B cell (primary cell): ENCODE data around the gene KIF1A. TPM values are rescaled to one million over a fixed set of nuclear protein-coding genes. Genes with fewer than 3 reads are reported as not detected.

Experiments used
- ATAC-seq: fragments of 200-7000 bp; cut with Tn5 transposase; one replicate; pipeline ENCODE4 v1.10.0; 2021; ENCODE audit warnings: low read depth, mild to moderate bottlenecking, moderate number of reproducible peaks, moderate library complexity
- CTCF ChIA-PET: fragments of 350-600 bp; sonication (Branson Sonifier 250); formaldehyde crosslinking; loops from one replicate; lab custom pipeline; 2021; ENCODE audit warnings: antibody characterized with exemption, inconsistent platforms; lab: Charles Lee
- POLR2A ChIA-PET: fragments of 350-600 bp; sonication (Branson Sonifier 250); formaldehyde crosslinking; loops from one replicate; lab custom pipeline; 2021; ENCODE audit warnings: antibody characterized with exemption; lab: Charles Lee
- DNase-seq: peaks from one replicate; pipeline ENCODE4 v3.0.0; 2013
- H2AFZ ChIP-seq: 2 replicates; pipeline ENCODE4 v1.6.1; 2012; ENCODE audit warnings: mild to moderate bottlenecking, low read depth, low read length; ENCODE audit not compliant: insufficient read depth, poor library complexity, severe bottlenecking
- H3K27ac ChIP-seq, 2 donors: 1 replicate in 1 of 2; 2 replicates in 1 of 2; pipeline ENCODE4 v1.5.1; 2012 to 2013; ENCODE audit warnings: low read length in 2 of 2, mild to moderate bottlenecking in 2 of 2, moderate library complexity in 1 of 2
- H3K27me3 ChIP-seq, 4 experiments: fragments of 200-600 bp in 1 of 4; sonication (generic) in 1 of 4; replicated peaks in 1 of 4; 1 replicate in 2 of 4; 2 replicates in 2 of 4; pipeline versions ENCODE4 v1.6.1 to v1.7.0; 2013 to 2016; ENCODE audit warnings: low read length in 3 of 4, mild to moderate bottlenecking in 2 of 4, mixed read lengths in 1 of 4, moderate library complexity in 1 of 4; ENCODE audit not compliant: insufficient read depth in 4 of 4, control insufficient read depth in 3 of 4; ENCODE audit errors: control extremely low read depth in 1 of 4
- H3K36me3 ChIP-seq, 2 experiments: replicated peaks in 1 of 2; 1 replicate in 1 of 2; 2 replicates in 1 of 2; pipeline versions ENCODE4 v1.6.1 to v1.7.1; 2013; ENCODE audit warnings: low read length in 1 of 2; ENCODE audit not compliant: insufficient read depth in 2 of 2, control insufficient read depth in 1 of 2; ENCODE audit errors: control extremely low read depth in 1 of 2, extremely low read depth in 1 of 2
- H3K4me1 ChIP-seq, 2 donors: fragments of 200-600 bp in 1 of 2; sonication (generic) in 1 of 2; 1 replicate in 1 of 2; 2 replicates in 1 of 2; pipeline versions ENCODE4 v1.5.1 to v1.6.1; 2013 to 2017; ENCODE audit warnings: low read length in 2 of 2; ENCODE audit not compliant: control insufficient read depth in 2 of 2, insufficient read depth in 2 of 2
- H3K4me2 ChIP-seq: replicated peaks from 2 replicates; pipeline ENCODE3; 2012; ENCODE audit warnings: mild to moderate bottlenecking, low read depth, low read length; ENCODE audit not compliant: poor library complexity, severe bottlenecking
- H3K4me3 ChIP-seq, 5 experiments: fragments of 200-600 bp in 1 of 5; sonication (generic) in 1 of 5; 1 replicate in 3 of 5; 2 replicates in 2 of 5; pipeline versions ENCODE4 v1.5.1 to v1.7.0; 2011 to 2016; ENCODE audit warnings: low read length in 4 of 5, mild to moderate bottlenecking in 4 of 5, low read depth in 2 of 5, control low read depth in 1 of 5, moderate library complexity in 1 of 5; ENCODE audit not compliant: insufficient read depth in 1 of 5; ENCODE audit errors: control extremely low read depth in 1 of 5, extremely low read depth in 1 of 5
- H3K79me2 ChIP-seq: fragments of 200-600 bp; sonication (generic); one replicate; pipeline ENCODE4 v1.6.0; 2016; ENCODE audit warnings: low read length; ENCODE audit not compliant: control insufficient read depth, insufficient read depth
- H3K9ac ChIP-seq: fragments of 200-600 bp; sonication (generic); 2 replicates; pipeline ENCODE4 v1.6.1; 2017; ENCODE audit warnings: mild to moderate bottlenecking, low read length, moderate library complexity
- H3K9me3 ChIP-seq, 3 donors: one replicate each; pipeline versions ENCODE4 v1.6.1 to v1.7.1; 2013; ENCODE audit warnings: low read length in 2 of 3; ENCODE audit not compliant: control insufficient read depth in 2 of 3, insufficient read depth in 1 of 3; ENCODE audit errors: control extremely low read depth in 1 of 3
- H4K20me1 ChIP-seq: 2 replicates; pipeline ENCODE4 v1.6.0; 2012; ENCODE audit warnings: mild to moderate bottlenecking, low read length; ENCODE audit not compliant: insufficient read depth, control insufficient read depth, poor library complexity, severe bottlenecking
- H3K27ac Mint-ChIP-seq: one replicate; pipeline ENCODE4 v1.8.0; 2021; ENCODE audit warnings: mixed read lengths
- H3K27me3 Mint-ChIP-seq: one replicate; pipeline ENCODE4 v1.8.0; 2021; ENCODE audit warnings: mixed read lengths
- H3K4me1 Mint-ChIP-seq: one replicate; pipeline ENCODE4 v1.8.0; 2021; ENCODE audit warnings: mixed read lengths
- H3K4me3 Mint-ChIP-seq: one replicate; pipeline ENCODE4 v1.8.0; 2021; ENCODE audit warnings: mixed read lengths
- H3K9me3 Mint-ChIP-seq: one replicate; pipeline ENCODE4 v1.8.0; 2022; ENCODE audit warnings: mixed read lengths; ENCODE audit not compliant: insufficient read depth
- EZH2 ChIP-seq: IDR thresholded peaks from 2 replicates; pipeline ENCODE4 v1.6.1; 2012; ENCODE audit warnings: borderline replicate concordance, low read depth, mild to moderate bottlenecking, moderate library complexity, low read length; ENCODE audit not compliant: insufficient read depth, poor library complexity, severe bottlenecking
- WGBS: methylation state at CpG from one replicate; pipeline ENCODE4 v1.1.5; 2013; ENCODE audit warnings: missing lambda C conversion rate; ENCODE audit not compliant: insufficient coverage; 5-methylcytosine and 5-hydroxymethylcytosine counted together
- intact Hi-C: fragments of 100-400 bp; cut with micrococcal nuclease; formaldehyde crosslinking; loops from one replicate; pipeline ENCODE4 v1.10.0; 2022
- polyA plus RNA-seq: library from polyadenylated mRNA; depleted of rRNA; stranded (reverse); fragments of >200 nt; gene quantifications from 2 replicates; pipeline ENCODE4 v1.2.3, GENCODE V29; 2012
- total RNA-seq, 2 donors: library from RNA; stranded (reverse); fragments of 120-200 nt in 1 of 2; gene quantifications; 1 replicate in 1 of 2; 2 replicates in 1 of 2; pipeline versions ENCODE4 v1.2.3 to v1.2.4, GENCODE V29; 2013 to 2022
- TF ChIP-seq, protein P1 (sequence below): fragments of 200-600 bp; IDR thresholded peaks from one replicate; pipeline ENCODE4 v1.8.0; 2022; ENCODE audit warnings: antibody characterized with exemption, mild to moderate bottlenecking

Gene KIF1A
- total and polyA plus RNA-seq, 2 donors (not counting 1 experiment from before 2014, with no cell fraction given), result not detected

DNA sequence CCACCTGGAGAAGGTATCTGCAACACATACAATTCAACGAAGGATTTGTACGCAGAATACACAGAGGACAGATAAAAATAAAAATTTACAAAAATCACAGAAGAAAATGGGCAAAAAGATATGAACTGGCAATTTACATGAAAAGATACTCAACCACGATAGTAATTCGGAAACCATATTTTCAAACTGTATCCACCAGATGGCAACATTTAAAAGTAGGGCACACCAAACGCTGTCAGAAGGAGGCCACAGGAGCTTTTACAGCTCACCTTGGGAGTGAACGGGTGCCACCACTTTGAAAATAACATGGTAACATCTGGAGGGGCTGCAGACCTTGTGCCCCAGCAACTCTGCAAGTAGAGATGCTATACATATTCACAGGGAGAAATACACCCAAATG, 9.8 kb downstream of the KIF1A start:
- H3K36me3 ChIP-seq, result no peaks in the 10 kb centered on the region
- no peak for DNase-seq
- H3K4me3 ChIP-seq, result no peak overlapping the region
- no peaks in the 10 kb centered on the region for H4K20me1 ChIP-seq
- H3K9me3 ChIP-seq, result peaks cover 0 to 28% (median 0%) of the 10 kb centered on the region in 3 donors
- ChIA-PET POLR2A (no interaction called here), CTCF (no interaction called here)
- no peak overlapping the region for H2AFZ ChIP-seq
- Mint-ChIP-seq H3K4me1 (no peaks in the 10 kb centered on the region), H3K27me3 (peaks cover 9% of the 10 kb centered on the region), H3K4me3 (no peak overlapping the region), H3K9me3 (no peaks in the 10 kb centered on the region), H3K27ac (no peak overlapping the region)
- H3K27ac ChIP-seq, result no peak overlapping the region
- 24% methylated on average over 2 of the region's 6 CpGs for WGBS
- H3K4me2 ChIP-seq, result no peak overlapping the region
- H3K9ac ChIP-seq, result no peak overlapping the region
- peaks cover 0 to under 1% (median 0%) of the 10 kb centered on the region in 4 experiments for H3K27me3 ChIP-seq
- TF ChIP-seq, protein P1, sequence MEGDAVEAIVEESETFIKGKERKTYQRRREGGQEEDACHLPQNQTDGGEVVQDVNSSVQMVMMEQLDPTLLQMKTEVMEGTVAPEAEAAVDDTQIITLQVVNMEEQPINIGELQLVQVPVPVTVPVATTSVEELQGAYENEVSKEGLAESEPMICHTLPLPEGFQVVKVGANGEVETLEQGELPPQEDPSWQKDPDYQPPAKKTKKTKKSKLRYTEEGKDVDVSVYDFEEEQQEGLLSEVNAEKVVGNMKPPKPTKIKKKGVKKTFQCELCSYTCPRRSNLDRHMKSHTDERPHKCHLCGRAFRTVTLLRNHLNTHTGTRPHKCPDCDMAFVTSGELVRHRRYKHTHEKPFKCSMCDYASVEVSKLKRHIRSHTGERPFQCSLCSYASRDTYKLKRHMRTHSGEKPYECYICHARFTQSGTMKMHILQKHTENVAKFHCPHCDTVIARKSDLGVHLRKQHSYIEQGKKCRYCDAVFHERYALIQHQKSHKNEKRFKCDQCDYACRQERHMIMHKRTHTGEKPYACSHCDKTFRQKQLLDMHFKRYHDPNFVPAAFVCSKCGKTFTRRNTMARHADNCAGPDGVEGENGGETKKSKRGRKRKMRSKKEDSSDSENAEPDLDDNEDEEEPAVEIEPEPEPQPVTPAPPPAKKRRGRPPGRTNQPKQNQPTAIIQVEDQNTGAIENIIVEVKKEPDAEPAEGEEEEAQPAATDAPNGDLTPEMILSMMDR, result no peak
- no peak for TF ChIP-seq EZH2
- intact Hi-C loops, result no loop called here
- no peak for ATAC-seq
- H3K4me1 ChIP-seq, result no peaks in the 10 kb centered on the region
- no peaks in the 10 kb centered on the region for H3K79me2 ChIP-seq

DNA sequence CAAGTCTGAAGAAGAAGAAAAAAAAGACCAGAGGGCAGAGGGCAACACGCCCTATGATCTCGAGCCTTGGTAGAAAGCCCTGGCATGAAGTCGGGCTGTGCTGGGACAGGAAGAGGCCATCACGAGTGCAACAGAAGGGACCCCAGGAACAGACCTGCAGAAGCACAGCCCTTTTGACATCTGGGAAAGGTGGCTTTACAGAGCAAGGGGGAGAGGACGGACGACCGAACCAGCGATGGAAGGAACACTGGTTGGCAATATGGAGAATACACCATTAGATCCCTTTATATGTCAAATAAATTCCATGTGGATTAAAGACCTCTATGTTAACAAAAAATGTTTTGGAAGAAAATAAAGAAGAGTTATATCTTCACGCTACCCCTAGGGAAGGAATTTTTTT, 10.7 kb downstream of the KIF1A start:
- H3K9ac ChIP-seq, result no peak overlapping the region
- Mint-ChIP-seq H3K27ac (no peak overlapping the region), H3K27me3 (peaks cover 15% of the 10 kb centered on the region), H3K4me1 (no peaks in the 10 kb centered on the region), H3K4me3 (no peak overlapping the region), H3K9me3 (no peaks in the 10 kb centered on the region)
- no peaks in the 10 kb centered on the region for H3K36me3 ChIP-seq
- peaks cover 0 to 18% (median 0%) of the 10 kb centered on the region in 3 donors for H3K9me3 ChIP-seq
- H3K4me2 ChIP-seq, result no peak overlapping the region
- no peak overlapping the region for H3K27ac ChIP-seq
- DNase-seq (no peak), ATAC-seq (no peak)
- H3K4me3 ChIP-seq, result no peak overlapping the region
- POLR2A ChIA-PET, result no interaction called here
- TF ChIP-seq EZH2, result no peak
- TF ChIP-seq, protein P1, result no peak
- CTCF ChIA-PET, result no interaction called here
- H4K20me1 ChIP-seq, result no peaks in the 10 kb centered on the region
- H3K27me3 ChIP-seq, result no peaks in the 10 kb centered on the region
- no peak overlapping the region for H2AFZ ChIP-seq
- no peaks in the 10 kb centered on the region for H3K4me1 ChIP-seq
- H3K79me2 ChIP-seq, result no peaks in the 10 kb centered on the region
- intact Hi-C loops, result no loop called here
- WGBS, result 81% methylated on average over 4 of the region's 9 CpGs
